ENCODE results near the gene JPH4. TPM values are rescaled to one million over a fixed set of nuclear protein-coding genes. Genes with fewer than 3 reads are reported as not detected.
"Not testable (repeated sequence)": the region's sequence is repeated elsewhere in the genome, so short reads cannot be mapped to it uniquely, and the experiment has no call there.

The JPH4 gene
- total RNA-seq, 2 experiments from 2014 or later, result not detected

DNA sequence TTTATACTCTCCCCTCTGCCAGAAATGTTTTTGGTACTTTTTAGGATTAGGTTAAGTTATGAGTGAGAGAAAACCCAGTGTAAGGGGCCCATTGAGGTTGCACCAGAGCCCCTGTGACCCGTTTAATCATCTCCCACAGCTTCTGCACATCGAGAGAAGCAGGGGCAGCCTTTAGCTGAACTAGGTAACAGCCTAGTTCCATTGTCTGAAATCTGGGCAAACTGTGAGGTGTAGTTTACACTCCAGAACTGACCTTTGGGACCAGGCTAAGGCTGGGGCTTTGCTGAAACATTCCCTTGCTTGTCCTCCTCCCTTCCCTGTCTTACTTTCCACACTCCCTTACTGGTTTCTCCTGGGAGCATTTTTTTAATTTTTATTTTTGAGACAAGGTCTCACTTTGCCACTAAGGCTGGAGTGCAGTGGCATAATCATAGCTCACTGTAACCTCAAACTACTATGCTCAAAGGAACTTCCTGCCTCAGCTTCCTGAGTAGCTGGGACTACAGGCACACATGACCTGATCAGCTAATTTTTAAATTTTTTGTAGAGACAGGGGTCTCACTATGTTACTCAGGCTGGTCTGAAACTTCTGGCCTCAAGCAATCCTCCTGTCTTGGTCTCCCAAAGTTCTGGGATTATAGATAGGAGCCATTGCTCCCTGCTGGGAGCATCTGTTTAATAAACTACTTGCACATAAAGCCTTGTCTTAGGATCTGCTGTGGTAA lies 31.7 kb upstream of the JPH4 start:
- Histone ChIP-seq H3K36me3 (ENCODE audit: insufficient read depth, low read length) (no peaks in the 10 kb centered on the region), H4K20me1 (ENCODE audit: insufficient read depth, low read length) (no peaks in the 10 kb centered on the region), H3K4me1 (ENCODE audit: insufficient read depth, low read length, poor library complexity, severe bottlenecking) (no peaks in the 10 kb centered on the region), H2AFZ (ENCODE audit: low read length) (no peak overlapping the region), H3K27ac (ENCODE audit: low read depth, low read length, poor library complexity, severe bottlenecking) (no peak overlapping the region), H3K9me2 (ENCODE audit: insufficient read depth, low read length) (no peaks in the 10 kb centered on the region), H3K4me2 (ENCODE audit: low read length) (no peak overlapping the region), H3K9me3 (ENCODE audit: low read length) (no peaks in the 10 kb centered on the region), H3K4me3 (ENCODE audit: low read depth, low read length, poor library complexity, severe bottlenecking) (no peak overlapping the region), H3K79me2 (ENCODE audit: insufficient read depth, low read depth, low read length) (no peaks in the 10 kb centered on the region)
- TF ChIP-seq EZH2phosphoT487 (IDR thresholded peaks at IDR 0.05; ENCODE audit: borderline replicate concordance, low read depth, low read length), result no peak
- TF ChIP-seq, protein P1, sequence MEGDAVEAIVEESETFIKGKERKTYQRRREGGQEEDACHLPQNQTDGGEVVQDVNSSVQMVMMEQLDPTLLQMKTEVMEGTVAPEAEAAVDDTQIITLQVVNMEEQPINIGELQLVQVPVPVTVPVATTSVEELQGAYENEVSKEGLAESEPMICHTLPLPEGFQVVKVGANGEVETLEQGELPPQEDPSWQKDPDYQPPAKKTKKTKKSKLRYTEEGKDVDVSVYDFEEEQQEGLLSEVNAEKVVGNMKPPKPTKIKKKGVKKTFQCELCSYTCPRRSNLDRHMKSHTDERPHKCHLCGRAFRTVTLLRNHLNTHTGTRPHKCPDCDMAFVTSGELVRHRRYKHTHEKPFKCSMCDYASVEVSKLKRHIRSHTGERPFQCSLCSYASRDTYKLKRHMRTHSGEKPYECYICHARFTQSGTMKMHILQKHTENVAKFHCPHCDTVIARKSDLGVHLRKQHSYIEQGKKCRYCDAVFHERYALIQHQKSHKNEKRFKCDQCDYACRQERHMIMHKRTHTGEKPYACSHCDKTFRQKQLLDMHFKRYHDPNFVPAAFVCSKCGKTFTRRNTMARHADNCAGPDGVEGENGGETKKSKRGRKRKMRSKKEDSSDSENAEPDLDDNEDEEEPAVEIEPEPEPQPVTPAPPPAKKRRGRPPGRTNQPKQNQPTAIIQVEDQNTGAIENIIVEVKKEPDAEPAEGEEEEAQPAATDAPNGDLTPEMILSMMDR (conservative IDR thresholded peaks at IDR 0.05; ENCODE audit: low read length), result no peak
- ChIA-PET CTCF (ENCODE audit: unreplicated experiment) (no interaction called here), POLR2A (interaction anchor here (0.6 to 1.7 kb wide), 2 partner anchors 11 to 97 kb away, joined by 3 to 6 read pairs; no protein-coding TSS in a partner anchor)
- no TSS peak for BruUV-seq (replicated peaks)
- DNase-seq (ENCODE audit: low spot score), result no peak
- intact Hi-C loops (cut with micrococcal nuclease; ENCODE audit: unreplicated experiment), result no loop called here

DNA sequence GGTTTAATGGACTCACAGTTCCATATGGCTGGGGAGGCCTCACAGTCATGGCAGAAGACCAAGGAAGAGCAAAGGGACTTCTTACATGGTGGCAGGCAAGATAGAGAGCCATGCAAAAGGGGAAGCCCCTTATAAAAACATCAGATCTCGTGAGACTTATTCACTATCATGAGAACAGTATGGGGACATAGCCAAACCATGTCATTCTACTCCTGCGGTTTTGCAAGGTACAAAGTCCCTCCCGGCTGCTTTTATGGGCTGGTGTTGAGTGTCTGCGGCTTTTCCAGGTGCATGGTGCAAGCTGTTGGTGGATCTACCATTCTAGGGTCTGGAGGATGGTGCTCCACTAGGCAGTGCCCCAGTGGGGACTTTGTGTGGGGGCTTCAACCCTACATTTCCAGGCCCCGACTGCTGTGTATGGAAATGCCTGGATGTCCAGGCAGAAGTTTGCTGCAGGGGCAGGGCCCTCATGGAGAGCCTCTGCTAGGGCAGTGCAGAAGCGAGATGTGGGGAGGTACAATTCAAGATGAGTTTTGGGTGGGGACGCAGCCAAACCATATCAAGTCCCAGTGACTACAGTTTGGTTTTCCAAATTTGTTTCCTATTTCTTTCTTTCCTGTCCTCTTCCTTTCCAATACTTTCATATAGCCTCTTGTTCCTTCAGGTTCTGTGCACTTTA lies 31.0 kb upstream of the JPH4 start:
- H3K9me2 ChIP-seq (ENCODE audit: insufficient read depth, low read length); H3K36me3 ChIP-seq (ENCODE audit: insufficient read depth, low read length); CTCF ChIA-PET (ENCODE audit: unreplicated experiment); H3K4me2 ChIP-seq (ENCODE audit: low read length); intact Hi-C loops (cut with micrococcal nuclease; ENCODE audit: unreplicated experiment); DNase-seq (ENCODE audit: low spot score); POLR2A ChIA-PET; H3K4me1 ChIP-seq (ENCODE audit: insufficient read depth, low read length, poor library complexity, severe bottlenecking); H4K20me1 ChIP-seq (ENCODE audit: insufficient read depth, low read length); H3K9me3 ChIP-seq (ENCODE audit: low read length); BruUV-seq (replicated peaks); H3K4me3 ChIP-seq (ENCODE audit: low read depth, low read length, poor library complexity, severe bottlenecking); H2AFZ ChIP-seq (ENCODE audit: low read length); H3K79me2 ChIP-seq (ENCODE audit: insufficient read depth, low read depth, low read length); H3K27ac ChIP-seq (ENCODE audit: low read depth, low read length, poor library complexity, severe bottlenecking): not testable (repeated sequence)

DNA sequence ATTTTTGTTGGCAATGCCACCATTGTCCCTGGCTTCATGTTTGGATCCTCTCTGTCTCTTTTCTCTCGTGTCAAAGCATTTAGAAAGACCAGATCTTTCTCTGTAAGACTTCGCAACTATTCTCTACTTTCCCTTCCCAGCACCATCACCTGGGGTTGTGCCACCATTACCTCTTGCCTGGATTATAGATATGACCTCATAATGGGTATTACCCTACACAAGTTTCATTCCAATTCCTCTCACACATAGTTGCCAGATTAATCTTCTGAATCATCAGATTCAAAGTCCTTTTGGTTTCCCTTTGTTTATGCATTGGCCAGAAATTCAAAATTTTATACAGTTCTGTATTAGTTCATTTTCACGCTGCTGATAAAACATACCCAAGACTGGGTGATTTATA lies 30.4 kb upstream of the JPH4 start:
- BruUV-seq (replicated peaks), result no TSS peak
- Histone ChIP-seq H3K79me2 (ENCODE audit: insufficient read depth, low read depth, low read length) (no peaks in the 10 kb centered on the region), H3K36me3 (ENCODE audit: insufficient read depth, low read length) (no peaks in the 10 kb centered on the region), H3K4me3 (ENCODE audit: low read depth, low read length, poor library complexity, severe bottlenecking) (no peak overlapping the region), H2AFZ (ENCODE audit: low read length) (no peak overlapping the region), H3K9me3 (ENCODE audit: low read length) (no peaks in the 10 kb centered on the region), H4K20me1 (ENCODE audit: insufficient read depth, low read length) (no peaks in the 10 kb centered on the region), H3K4me1 (ENCODE audit: insufficient read depth, low read length, poor library complexity, severe bottlenecking) (no peaks in the 10 kb centered on the region), H3K4me2 (ENCODE audit: low read length) (no peak overlapping the region), H3K27ac (ENCODE audit: low read depth, low read length, poor library complexity, severe bottlenecking) (no peak overlapping the region), H3K9me2 (ENCODE audit: insufficient read depth, low read length) (no peaks in the 10 kb centered on the region)
- DNase-seq (ENCODE audit: low spot score), result no peak
- ChIA-PET CTCF (ENCODE audit: unreplicated experiment) (no interaction called here), POLR2A (no interaction called here)
- no peak for TF ChIP-seq EZH2phosphoT487 (IDR thresholded peaks at IDR 0.05; ENCODE audit: borderline replicate concordance, low read depth, low read length)
- TF ChIP-seq, protein P1 (conservative IDR thresholded peaks at IDR 0.05; ENCODE audit: low read length), result no peak
- intact Hi-C loops (cut with micrococcal nuclease; ENCODE audit: unreplicated experiment), result no loop called here

All from OCI-LY7 (cell line).